IMR-90 (cell line): ENCODE data around the gene ST3GAL4. TPM values are rescaled to one million over a fixed set of nuclear protein-coding genes. Genes with fewer than 3 reads are reported as not detected.

Source experiments
- ATAC-seq: fragments of 200-7000 bp; cut with Tn5 transposase; 2 replicates; pipeline ENCODE4 v1.9.1; 2020; ENCODE audit warnings: low read depth, mild to moderate bottlenecking, moderate library complexity
- BruUV-seq: library from RNA; stranded (reverse); fragments of 400-500 nt; replicated peaks from 2 replicates; lab custom pipeline; 2021; lab: Mats Ljungman, UMichigan
- CTCF ChIA-PET: fragments of 300-600 bp; formaldehyde crosslinking; extraction: SDS; loops from one replicate; lab custom pipeline; 2021; ENCODE audit warnings: antibody characterized with exemption; lab: Yijun Ruan, JAX
- POLR2A ChIA-PET: fragments of 300-600 bp; sonication (Branson Sonifier 250); formaldehyde crosslinking; loops from one replicate; lab custom pipeline; 2022; ENCODE audit warnings: antibody characterized with exemption; ENCODE audit not compliant: unreplicated experiment; lab: Charles Lee
- DNase-seq: peaks from one replicate; pipeline ENCODE4 v3.0.0; 2013
- H2AFZ ChIP-seq: replicated peaks from 2 replicates; pipeline ENCODE3; 2013; ENCODE audit warnings: low read length, mild to moderate bottlenecking; ENCODE audit not compliant: poor library complexity
- H2AK5ac ChIP-seq: 2 replicates; pipeline ENCODE4 v1.6.1; 2013; ENCODE audit warnings: low read depth, low read length, inconsistent platforms
- H2AK9ac ChIP-seq: replicated peaks from 2 replicates; pipeline ENCODE3; 2013; ENCODE audit warnings: mild to moderate bottlenecking, low read depth, low read length, moderate library complexity; ENCODE audit not compliant: poor library complexity
- H2BK120ac ChIP-seq: 2 replicates; pipeline ENCODE4 v1.6.1; 2013; ENCODE audit warnings: low read depth, low read length, inconsistent platforms
- H2BK15ac ChIP-seq: 3 replicates; pipeline ENCODE4 v1.6.1; 2013; ENCODE audit warnings: low read depth, low read length, inconsistent platforms
- H2BK20ac ChIP-seq: 2 replicates; pipeline ENCODE4 v1.6.1; 2013; ENCODE audit warnings: low read depth, mild to moderate bottlenecking, inconsistent platforms, low read length, moderate library complexity
- H2BK5ac ChIP-seq: 2 replicates; pipeline ENCODE4 v1.6.1; 2013; ENCODE audit warnings: mild to moderate bottlenecking, low read depth, low read length, inconsistent platforms; ENCODE audit not compliant: poor library complexity, severe bottlenecking
- H3K14ac ChIP-seq: replicated peaks from 2 replicates; pipeline ENCODE4 v1.6.1; 2013; ENCODE audit warnings: low read depth, low read length, inconsistent platforms
- H3K18ac ChIP-seq: 2 replicates; pipeline ENCODE4 v1.6.1; 2013; ENCODE audit warnings: low read depth, low read length, control low read depth
- H3K23ac ChIP-seq: 2 replicates; pipeline ENCODE4 v1.6.1; 2013; ENCODE audit warnings: low read depth, low read length, inconsistent platforms
- H3K27ac ChIP-seq: 2 replicates; pipeline ENCODE4 v1.5.1; 2013; ENCODE audit warnings: mild to moderate bottlenecking, control low read depth, low read length; ENCODE audit not compliant: insufficient read depth
- H3K27me3 ChIP-seq: 2 replicates; pipeline ENCODE4 v1.6.1; 2013; ENCODE audit warnings: low read length; ENCODE audit not compliant: control insufficient read depth, insufficient read depth
- H3K36me3 ChIP-seq: 2 replicates; pipeline ENCODE4 v1.6.1; 2013; ENCODE audit warnings: low read length, mixed read lengths; ENCODE audit not compliant: control insufficient read depth, insufficient read depth
- H3K4ac ChIP-seq: 2 replicates; pipeline ENCODE4 v1.6.1; 2013; ENCODE audit warnings: low read depth, low read length, inconsistent platforms
- H3K4me1 ChIP-seq: 2 replicates; pipeline ENCODE4 v1.6.1; 2013; ENCODE audit warnings: low read length, mixed read lengths; ENCODE audit not compliant: control insufficient read depth, insufficient read depth
- H3K4me2 ChIP-seq: 2 replicates; pipeline ENCODE4 v1.6.1; 2013; ENCODE audit warnings: low read depth, mild to moderate bottlenecking, control low read depth, low read length, moderate library complexity
- H3K4me3 ChIP-seq: 2 replicates; pipeline ENCODE4 v1.5.1; 2013; ENCODE audit warnings: low read depth, mild to moderate bottlenecking, control low read depth, low read length, moderate library complexity; ENCODE audit not compliant: insufficient read depth
- H3K56ac ChIP-seq: 2 replicates; pipeline ENCODE4 v1.6.1; 2013; ENCODE audit warnings: low read length, inconsistent platforms; ENCODE audit not compliant: insufficient read depth; ENCODE audit errors: extremely low read depth
- H3K79me1 ChIP-seq, 2 experiments: 2 replicates each; pipeline ENCODE4 v1.6.1; 2013; ENCODE audit warnings: low read length in 2 of 2, inconsistent platforms in 1 of 2, low read depth in 1 of 2
- H3K9ac ChIP-seq: 2 replicates; pipeline ENCODE4 v1.6.1; 2013; ENCODE audit warnings: low read depth, low read length, control low read depth
- H3K9me1 ChIP-seq: 2 replicates; pipeline ENCODE4 v1.6.1; 2013; ENCODE audit warnings: low read length, inconsistent platforms; ENCODE audit not compliant: insufficient read depth
- H3K9me3 ChIP-seq: 2 replicates; pipeline ENCODE4 v1.6.1; 2013; ENCODE audit warnings: low read length; ENCODE audit not compliant: control insufficient read depth, insufficient read depth
- H4K20me1 ChIP-seq: 2 replicates; pipeline ENCODE4 v1.6.1; 2013; ENCODE audit warnings: low read length, inconsistent platforms; ENCODE audit not compliant: insufficient read depth
- H4K5ac ChIP-seq: 2 replicates; pipeline ENCODE4 v1.6.1; 2013; ENCODE audit warnings: mild to moderate bottlenecking, low read depth, low read length, control low read depth
- H4K8ac ChIP-seq, 2 experiments: 2 replicates each; pipeline ENCODE4 v1.6.1; 2013; ENCODE audit warnings: low read depth in 2 of 2, low read length in 2 of 2, control low read depth in 1 of 2, inconsistent platforms in 1 of 2
- H4K91ac ChIP-seq: 2 replicates; pipeline ENCODE4 v1.6.1; 2013; ENCODE audit warnings: low read depth, low read length, inconsistent platforms; ENCODE audit not compliant: insufficient read depth
- BHLHE40 ChIP-seq: fragments of 150-350 bp; IDR thresholded peaks from 2 replicates; pipeline ENCODE4 v1.6.1; 2016; ENCODE audit warnings: mild to moderate bottlenecking, low read depth, low read length
- CEBPB ChIP-seq: IDR thresholded peaks from 2 replicates; pipeline ENCODE4 v1.6.1; 2012; ENCODE audit warnings: low read depth, low read length, improper control_type of control experiment
- CHD1 ChIP-seq: IDR thresholded peaks from 2 replicates; pipeline ENCODE4 v1.6.1; 2012; ENCODE audit warnings: low read depth, low read length, improper control_type of control experiment
- CTCF ChIP-seq: conservative IDR thresholded peaks from 2 replicates; pipeline ENCODE4 v1.5.1; 2012; ENCODE audit warnings: mild to moderate bottlenecking, low read depth, low read length, improper control_type of control experiment
- FOS ChIP-seq: fragments of 150-350 bp; IDR thresholded peaks from 2 replicates; pipeline ENCODE4 v1.6.1; 2016; ENCODE audit warnings: low read depth, low read length
- MAFK ChIP-seq: IDR thresholded peaks from 2 replicates; pipeline ENCODE4 v1.6.1; 2012; ENCODE audit warnings: low read depth, low read length, improper control_type of control experiment
- MAZ ChIP-seq: IDR thresholded peaks from 2 replicates; pipeline ENCODE4 v1.6.1; 2012; ENCODE audit warnings: low read depth, mild to moderate bottlenecking, low read length, improper control_type of control experiment, moderate library complexity, borderline replicate concordance
- MXI1 ChIP-seq: IDR thresholded peaks from 2 replicates; pipeline ENCODE4 v1.6.1; 2012; ENCODE audit warnings: low read depth, mild to moderate bottlenecking, low read length, moderate library complexity, borderline replicate concordance
- NFE2L2 ChIP-seq: fragments of 150-350 bp; IDR thresholded peaks from 2 replicates; pipeline ENCODE4 v1.6.1; 2016; ENCODE audit warnings: low read depth, mild to moderate bottlenecking, low read length
- POLR2A ChIP-seq: IDR thresholded peaks from 2 replicates; pipeline ENCODE4 v1.6.1; 2012; ENCODE audit warnings: mild to moderate bottlenecking, low read depth, low read length
- RAD21 ChIP-seq: IDR thresholded peaks from 2 replicates; pipeline ENCODE4 v1.6.1; 2012; ENCODE audit warnings: low read length, improper control_type of control experiment
- RCOR1 ChIP-seq: IDR thresholded peaks from 2 replicates; pipeline ENCODE4 v1.6.1; 2012; ENCODE audit warnings: mild to moderate bottlenecking, low read length, improper control_type of control experiment; ENCODE audit not compliant: insufficient replicate concordance
- RFX5 ChIP-seq: IDR thresholded peaks from 2 replicates; pipeline ENCODE4 v1.8.0; 2012; ENCODE audit warnings: low read depth, mild to moderate bottlenecking, low read length, moderate library complexity
- SMC3 ChIP-seq: fragments of 150-350 bp; IDR thresholded peaks from 2 replicates; pipeline ENCODE4 v1.6.1; 2016; ENCODE audit warnings: low read depth, mild to moderate bottlenecking, antibody characterized with exemption, low read length, moderate library complexity
- USF2 ChIP-seq: fragments of 150-350 bp; IDR thresholded peaks from 2 replicates; pipeline ENCODE4 v1.6.1; 2017; ENCODE audit warnings: mild to moderate bottlenecking, antibody characterized with exemption, low read length, low read depth
- WGBS, 2 experiments: methylation state at CpG; one replicate each; pipeline versions ENCODE4 v1.1.5 to v1.1.7; 2013; ENCODE audit warnings: missing lambda C conversion rate in 2 of 2; ENCODE audit not compliant: insufficient read length in 1 of 2; ENCODE audit errors: extremely low coverage in 2 of 2; 5-methylcytosine and 5-hydroxymethylcytosine counted together
- dilution Hi-C: fragments of 300-500 bp; cut with HindIII; formaldehyde crosslinking; loops from one replicate; pipeline ENCODE4 v1.14.3; 2018; ENCODE audit warnings: low sequenced_read_pairs; ENCODE audit not compliant: unreplicated experiment
- in situ Hi-C: fragments of 300-500 bp; cut with MboI; formaldehyde crosslinking; loops from 3 replicates; pipeline ENCODE4 v1.14.3; 2019; ENCODE audit warnings: low sequenced_read_pairs, inconsistent platforms, mixed read lengths
- intact Hi-C: fragments of 100-400 bp; cut with micrococcal nuclease; formaldehyde crosslinking; loops from 2 replicates; pipeline ENCODE4 v1.10.0; 2022
- polyA plus RNA-seq, 3 experiments: library from polyadenylated mRNA; depleted of rRNA; stranded (reverse); fragments of >200 nt; gene quantifications; 2 replicates each; pipeline ENCODE4 v1.2.3, GENCODE V29; 2012; ENCODE audit warnings: low replicate concordance in 1 of 3
- total RNA-seq: library from RNA; depleted of rRNA; stranded (reverse); fragments of >200 nt; gene quantifications from 2 replicates; pipeline ENCODE4 v1.2.3, GENCODE V29; 2012

The ST3GAL4 gene
- total and polyA plus RNA-seq, 2 of the 4 experiments (the other 2 are of a cell fraction), result 17.0 to 19.7 TPM

GRCh38 chr11:126413426-126413825 is 57.9 kb downstream of the ST3GAL4 start:
- Histone ChIP-seq H4K91ac (no peak overlapping the region), H3K9me3 (no peaks in the 10 kb centered on the region), H2BK5ac (no peak overlapping the region), H4K8ac (no peak overlapping the region), H3K36me3 (peaks cover 13% of the 10 kb centered on the region; the same call in 1 of the 2 replicates), H3K9ac (no peak overlapping the region), H3K27me3 (no peaks in the 10 kb centered on the region), H3K4me2 (no peak overlapping the region), H3K4ac (no peak overlapping the region), H3K4me1 (peaks cover 23% of the 10 kb centered on the region), H4K20me1 (no peaks in the 10 kb centered on the region; the same call in 1 of the 2 replicates), H3K4me3 (no peak overlapping the region), H3K23ac (no peak overlapping the region), H2AK9ac (no peak overlapping the region), H2AFZ (peak overlapping the region; percentile 6), H2AK5ac (no peak overlapping the region), H3K27ac (no peak overlapping the region), H3K18ac (no peak overlapping the region), H3K56ac (no peak overlapping the region), H4K5ac (no peak overlapping the region), H2BK15ac (no peak overlapping the region), H2BK20ac (no peak overlapping the region), H3K14ac (no peak overlapping the region), H3K79me1 (peaks cover 0 to 5% of the 10 kb centered on the region in 2 experiments; a peak in 1 of 4 replicates), H3K9me1 (peaks cover 19% of the 10 kb centered on the region), H2BK120ac (no peak overlapping the region)
- in situ Hi-C loops, result loop anchor here (10.0 kb wide), 1 partner anchor 99 kb away; no protein-coding TSS in a partner anchor
- CTCF ChIA-PET, result no interaction called here
- TF ChIP-seq MAFK, result no peak
- TF ChIP-seq RAD21, result no peak
- no peak for TF ChIP-seq CTCF
- no peak for TF ChIP-seq RFX5
- no peak for TF ChIP-seq CEBPB
- no peak for TF ChIP-seq BHLHE40
- TF ChIP-seq CHD1, result no peak
- no peak for TF ChIP-seq NFE2L2
- TF ChIP-seq MAZ, result no peak
- TF ChIP-seq SMC3, result no peak
- no peak for TF ChIP-seq FOS
- TF ChIP-seq RCOR1, result no peak
- TF ChIP-seq USF2, result no peak
- TF ChIP-seq MXI1, result no peak
- TF ChIP-seq POLR2A, result no peak
- intact Hi-C loops, result no loop called here
- DNase-seq (no peak), ATAC-seq (no peak)
- POLR2A ChIA-PET, result no interaction called here
- dilution Hi-C loops, result no loop called here
- no TSS peak for BruUV-seq
- WGBS, 2 experiments, result no CpG with 5 or more reads among the region's 11 CpGs
